ENCODE data around the gene SEMA4C. TPM values are rescaled to one million over a fixed set of nuclear protein-coding genes. Genes with fewer than 3 reads are reported as not detected.
A peak's percentile ranks its signal among the peaks of the same experiment; 100 is the strongest.

The SEMA4C gene
- total RNA-seq, 1 donor from 2014 or later: 24.8 TPM

GRCh38 chr2:96856776-96857666 lies 12.9 kb downstream of the SEMA4C start:
- Mint-ChIP-seq H3K27me3 (ENCODE audit: low read depth) (no peaks in the 10 kb centered on the region), H3K4me3 (ENCODE audit: unreplicated experiment) (peak overlapping the region; percentile 81), H3K27ac (ENCODE audit: unreplicated experiment) (peak overlapping the region; percentile 76), H3K9me3 (ENCODE audit: low read depth) (no peaks in the 10 kb centered on the region), H3K4me1 (ENCODE audit: low read depth) (peaks cover 30% of the 10 kb centered on the region), H3K36me3 (ENCODE audit: low read depth) (peaks cover 14% of the 10 kb centered on the region)
- no peak for DNase-seq (ENCODE audit: low spot score)
- TF ChIP-seq CTCF (IDR thresholded peaks at IDR 0.05): no peak

- Mint-ChIP-seq H3K4me1 (ENCODE audit: low read depth) (peaks cover 12% of the 10 kb centered on the region), H3K27ac (ENCODE audit: unreplicated experiment) (no peak overlapping the region), H3K27me3 (ENCODE audit: low read depth) (no peaks in the 10 kb centered on the region), H3K4me3 (ENCODE audit: unreplicated experiment) (no peak overlapping the region), H3K9me3 (ENCODE audit: low read depth) (no peaks in the 10 kb centered on the region), H3K36me3 (ENCODE audit: low read depth) (peaks cover 8% of the 10 kb centered on the region)
- no peak for TF ChIP-seq CTCF (IDR thresholded peaks at IDR 0.05)
- no peak for DNase-seq (ENCODE audit: low spot score)
Measured at GRCh38 chr2:96853321-96853720, 16.6 kb downstream of the SEMA4C start.

GRCh38 chr2:96852667-96853066 lies 17.2 kb downstream of the SEMA4C start:
- Mint-ChIP-seq H3K9me3 (ENCODE audit: low read depth) (no peaks in the 10 kb centered on the region), H3K4me3 (ENCODE audit: unreplicated experiment) (no peak overlapping the region), H3K36me3 (ENCODE audit: low read depth) (peaks cover 10% of the 10 kb centered on the region), H3K27ac (ENCODE audit: unreplicated experiment) (no peak overlapping the region), H3K27me3 (ENCODE audit: low read depth) (no peaks in the 10 kb centered on the region), H3K4me1 (ENCODE audit: low read depth) (peaks cover 12% of the 10 kb centered on the region)
- DNase-seq (ENCODE audit: low spot score): no peak
- TF ChIP-seq CTCF (IDR thresholded peaks at IDR 0.05): no peak

GRCh38 chr2:96848264-96848663 lies 21.6 kb downstream of the SEMA4C start:
- Mint-ChIP-seq H3K4me3 (ENCODE audit: unreplicated experiment) (no peak overlapping the region), H3K27me3 (ENCODE audit: low read depth) (no peaks in the 10 kb centered on the region), H3K4me1 (ENCODE audit: low read depth) (no peaks in the 10 kb centered on the region), H3K9me3 (ENCODE audit: low read depth) (no peaks in the 10 kb centered on the region), H3K27ac (ENCODE audit: unreplicated experiment) (no peak overlapping the region), H3K36me3 (ENCODE audit: low read depth) (peaks cover 11% of the 10 kb centered on the region)
- DNase-seq (ENCODE audit: low spot score): peak; percentile 58
- no peak for TF ChIP-seq CTCF (IDR thresholded peaks at IDR 0.05)

- no peak overlapping the region for H3K27ac Mint-ChIP-seq (ENCODE audit: unreplicated experiment)
- no peaks in the 10 kb centered on the region for H3K9me3 Mint-ChIP-seq (ENCODE audit: low read depth)
- no peak for DNase-seq (ENCODE audit: low spot score)
- TF ChIP-seq CTCF (IDR thresholded peaks at IDR 0.05): no peak
- no peaks in the 10 kb centered on the region for H3K27me3 Mint-ChIP-seq (ENCODE audit: low read depth)
- no peaks in the 10 kb centered on the region for H3K4me1 Mint-ChIP-seq (ENCODE audit: low read depth)
- no peak overlapping the region for H3K4me3 Mint-ChIP-seq (ENCODE audit: unreplicated experiment)
- peaks cover 7% of the 10 kb centered on the region for H3K36me3 Mint-ChIP-seq (ENCODE audit: low read depth)
Measured at GRCh38 chr2:96847586-96847985, 22.3 kb downstream of the SEMA4C start.

Measured in chondrocyte (in vitro differentiated cells).